HepG2 (cell line): ENCODE data around the gene SLC15A5.

ENCODE experiments used
- CBX5 ChIP-seq: sonication (generic); formaldehyde crosslinking; IDR thresholded peaks from 2 replicates; pipeline ENCODE4 v1.4.0; 2020; ENCODE audit warnings: missing genetic modification reagents, borderline replicate concordance
- HNRNPH1 ChIP-seq: fragments of 200-400 bp; formaldehyde crosslinking; optimal IDR thresholded peaks from 2 replicates; pipeline ENCODE3; 2017; ENCODE audit warnings: mild to moderate bottlenecking, low read depth, low read length
- NFIC ChIP-seq: IDR thresholded peaks from 2 replicates; pipeline ENCODE4 v1.6.1; 2012; ENCODE audit warnings: mild to moderate bottlenecking, low read length, inconsistent platforms
- ZNF383 ChIP-seq: sonication (generic); formaldehyde crosslinking; IDR thresholded peaks from 2 replicates; pipeline ENCODE4 v1.4.0; 2020; ENCODE audit warnings: missing genetic modification reagents, mild to moderate bottlenecking, borderline replicate concordance
- TF ChIP-seq, protein P1 (sequence below): sonication (generic); formaldehyde crosslinking; IDR thresholded peaks from 2 replicates; pipeline ENCODE4 v1.4.0; 2020; ENCODE audit warnings: missing genetic modification reagents, mild to moderate bottlenecking, borderline replicate concordance

DNA sequence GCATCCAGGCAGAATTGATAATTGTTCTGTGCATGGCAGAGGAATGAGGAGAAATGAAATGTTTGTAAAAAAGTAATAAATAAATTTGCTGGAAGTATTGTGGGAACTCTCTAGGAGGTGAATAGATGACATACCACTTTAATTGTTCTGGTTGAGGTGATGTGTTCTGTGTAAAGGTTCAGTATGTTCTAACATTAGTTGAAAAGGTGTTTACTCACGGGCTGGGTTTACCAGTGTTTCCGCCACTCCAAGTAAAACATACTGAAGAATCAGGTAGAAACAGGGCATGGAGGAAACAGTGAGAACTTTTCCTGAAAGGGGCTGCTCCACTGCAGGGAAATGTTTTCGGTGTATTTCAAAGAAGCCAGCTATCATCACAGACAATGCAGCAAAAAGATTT is 53.3 kb downstream of the SLC15A5 start:
- no peak for TF ChIP-seq NFIC
- no peak for TF ChIP-seq CBX5
- no peak for TF ChIP-seq ZNF383
- TF ChIP-seq HNRNPH1: no peak
- TF ChIP-seq, protein P1, sequence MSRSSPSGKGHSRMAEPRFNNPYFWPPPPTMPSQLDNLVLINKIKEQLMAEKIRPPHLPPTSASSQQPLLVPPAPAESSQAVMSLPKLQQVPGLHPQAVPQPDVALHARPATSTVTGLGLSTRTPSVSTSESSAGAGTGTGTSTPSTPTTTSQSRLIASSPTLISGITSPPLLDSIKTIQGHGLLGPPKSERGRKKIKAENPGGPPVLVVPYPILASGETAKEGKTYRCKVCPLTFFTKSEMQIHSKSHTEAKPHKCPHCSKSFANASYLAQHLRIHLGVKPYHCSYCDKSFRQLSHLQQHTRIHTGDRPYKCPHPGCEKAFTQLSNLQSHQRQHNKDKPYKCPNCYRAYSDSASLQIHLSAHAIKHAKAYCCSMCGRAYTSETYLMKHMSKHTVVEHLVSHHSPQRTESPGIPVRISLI (CRISPR knock-in tag): no peak
